ENCODE results near the gene SMYD3.

Gene SMYD3

GRCh38 chr1:246459221-246459620 is 47.9 kb downstream of the SMYD3 start:
- DNase-seq: no peak

GRCh38 chr1:246455476-246455875 is 51.6 kb downstream of the SMYD3 start:
- no peak for DNase-seq

GRCh38 chr1:246454655-246455054 is 52.4 kb downstream of the SMYD3 start:
- no peak for DNase-seq

GRCh38 chr1:246450611-246451251 is 56.3 kb downstream of the SMYD3 start:
- peak; percentile 11 for DNase-seq

- no peak for DNase-seq
Observed at GRCh38 chr1:246448373-246448772, 58.7 kb downstream of the SMYD3 start.

- no peak for DNase-seq
Observed at GRCh38 chr1:246447501-246447900, 59.6 kb downstream of the SMYD3 start.

- DNase-seq: no peak
Observed at GRCh38 chr1:246445503-246445902, 61.6 kb downstream of the SMYD3 start.

GRCh38 chr1:246444617-246445016 is 62.5 kb downstream of the SMYD3 start:
- DNase-seq: no peak

- no peak for DNase-seq
Observed at GRCh38 chr1:246437961-246438360, 69.1 kb downstream of the SMYD3 start.

GRCh38 chr1:246435421-246436041 is 71.5 kb downstream of the SMYD3 start:
- no peak for DNase-seq

- no peak for DNase-seq
Observed at GRCh38 chr1:246434335-246434734, 72.7 kb downstream of the SMYD3 start.

GRCh38 chr1:246428542-246429308 is 78.4 kb downstream of the SMYD3 start:
- no peak for DNase-seq

- DNase-seq: no peak
Observed at GRCh38 chr1:246427611-246428010, 79.5 kb downstream of the SMYD3 start.

- no peak for DNase-seq
Observed at GRCh38 chr1:246425895-246426294, 81.2 kb downstream of the SMYD3 start.

GRCh38 chr1:246425139-246425794 is 81.8 kb downstream of the SMYD3 start:
- no peak for DNase-seq

- DNase-seq: no peak
Observed at GRCh38 chr1:246420300-246420699, 86.8 kb downstream of the SMYD3 start.

GRCh38 chr1:246418565-246419312 is 88.3 kb downstream of the SMYD3 start:
- no peak for DNase-seq

- no peak for DNase-seq
Observed at GRCh38 chr1:246417813-246418564, 89.1 kb downstream of the SMYD3 start.

- DNase-seq: no peak
Observed at GRCh38 chr1:246417152-246417812, 89.8 kb downstream of the SMYD3 start.

GRCh38 chr1:246416261-246416660 is 90.8 kb downstream of the SMYD3 start:
- DNase-seq: no peak

GRCh38 chr1:246415028-246415427 is 92.1 kb downstream of the SMYD3 start:
- no peak for DNase-seq

GRCh38 chr1:246413430-246413829 is 93.6 kb downstream of the SMYD3 start:
- no peak for DNase-seq
